ENCODE measurements around the gene UGT1A5. TPM values are rescaled to one million over a fixed set of nuclear protein-coding genes. Genes with fewer than 3 reads are reported as not detected.

Gene UGT1A5
- polyA plus RNA-seq, 1 of the 3 experiments (the other 2 are of a cell fraction) = not detected

GRCh38 chr2:233798335-233799086, 85.8 kb downstream of the UGT1A5 start:
- DNase-seq = no peak
- H3K9me3 ChIP-seq = no peaks in the 10 kb centered on the region
- no peaks in the 10 kb centered on the region for H3F3A ChIP-seq (replicated peaks; ENCODE audit: insufficient read depth)
- H4K20me1 ChIP-seq (ENCODE audit: insufficient read depth) = no peaks in the 10 kb centered on the region
- ChIA-PET CTCF (interaction anchor here (2.1 kb wide), 1 partner anchor 355 kb away, joined by 5 read pairs; no protein-coding TSS in a partner anchor), POLR2A (no interaction called here)
- H3K4me1 ChIP-seq (ENCODE audit: control insufficient read depth in 1 of 2, insufficient read depth in 2 of 2, low read depth in 1 of 2, low read length in 1 of 2) = no peaks in the 10 kb centered on the region
- no peaks in the 10 kb centered on the region for H3K27me3 ChIP-seq (ENCODE audit: insufficient read depth)
- no peak overlapping the region for H3K4me3 ChIP-seq (ENCODE audit: low read depth in 2 of 2, low read length in 1 of 2)
- no peak overlapping the region for H2AFZ ChIP-seq (ENCODE audit: low read depth)
- no peak overlapping the region for H3K4me2 ChIP-seq
- 48% methylated on average over 10 of the region's 14 CpGs for WGBS (ENCODE audit: low lambda C conversion rate)
- H3K36me3 ChIP-seq (replicated peaks in 1 of 2; ENCODE audit: control insufficient read depth in 1 of 2, insufficient read depth in 2 of 2, low read length in 1 of 2) = no peaks in the 10 kb centered on the region
- no peak overlapping the region for H3K27ac ChIP-seq (ENCODE audit: low read depth in 2 of 2, low read length in 1 of 2)
- H3K79me2 ChIP-seq (ENCODE audit: insufficient read depth) = no peaks in the 10 kb centered on the region
- no peaks in the 10 kb centered on the region for H3K9me2 ChIP-seq
- no peak overlapping the region for H3K9ac ChIP-seq
- TF ChIP-seq YY1 (IDR thresholded peaks at IDR 0.05; ENCODE audit: low read depth) (no peak), IRF3 (IDR thresholded peaks at IDR 0.05; ENCODE audit: low read depth, low read length) (no peak), NRF1 (IDR thresholded peaks at IDR 0.05; ENCODE audit: low read depth, low read length) (no peak), ZBTB33 (IDR thresholded peaks at IDR 0.05; ENCODE audit: borderline replicate concordance, low read depth) (no peak), NFIC (IDR thresholded peaks at IDR 0.05; ENCODE audit: borderline replicate concordance) (no peak), PBX3 (IDR thresholded peaks at IDR 0.05) (no peak), ELF1 (IDR thresholded peaks at IDR 0.05) (no peak), POLR2AphosphoS5 (IDR thresholded peaks at IDR 0.05; ENCODE audit: low read depth, low read length) (no peak), GABPA (IDR thresholded peaks at IDR 0.05; ENCODE audit: low read depth) (no peak), TAF1 (IDR thresholded peaks at IDR 0.05; ENCODE audit: borderline replicate concordance, low read depth, low read length) (no peak), TEAD4 (IDR thresholded peaks at IDR 0.05; ENCODE audit: borderline replicate concordance, insufficient read depth) (no peak), FOXJ3 (CRISPR knock-in tag; IDR thresholded peaks at IDR 0.05) (no peak), SIN3A (IDR thresholded peaks at IDR 0.05; ENCODE audit: borderline replicate concordance, low read depth, low read length) (no peak), EP300 (IDR thresholded peaks at IDR 0.05; ENCODE audit: borderline replicate concordance in 1 of 2, low read depth in 1 of 2, low read length in 1 of 2) (no peak), CTCF (IDR thresholded peaks at IDR 0.05) (no peak)
